Heart left ventricle (tissue), 13 donors: ENCODE results near the gene HOXD9.

Source experiments
- POLR2A ChIP-seq, 2 donors: fragments of 450-650 bp; IDR thresholded peaks; one replicate each; pipeline ENCODE4 v1.6.1; 2017; ENCODE audit warnings: antibody characterized with exemption in 2 of 2, mild to moderate bottlenecking in 2 of 2, moderate library complexity in 2 of 2
- TF ChIP-seq, protein P1 (sequence below), 12 donors: fragments of 200-600 bp; sonication (generic) in 4 of 12; IDR thresholded peaks; one replicate each; pipeline versions ENCODE4 v1.5.0 to v1.8.0; 2018 to 2022; ENCODE audit warnings: antibody characterized with exemption in 12 of 12, mild to moderate bottlenecking in 5 of 12
- donor health status: ischemic (EF 13 %, LVEDD 7.1; RV severe dilation, severe dysfunction).
- donor health status: DM: no; HTN: yes; CAD: no.
- donor health status: DM: no; HTN: no; CAD: no.
- donor health status: ischemic (EF 25% LVEDD 6.9; RV normal size, moderate dysfunction).
- donor health status: ischemic (EF 25% LVEDD 5.7; RV mildly dilated, moderate dysfunction).
- donor health status: ischemic (EF 35%, LVEDD 5.7; RV mildly dilated, moderate dysfunction).
- donor health status: nonischemic (EF 11% LVEDD 7.7; RV severe dilation, severe dysfunction).
- donor health status: DM: yes; HTN: yes; CAD: no.
- donor health status: PGD.
- donor health status: ischemic (EF 29% LVEDD 5.4; RV normal size, mild dysfunction).
- donor health status: nonischemic (EF 23%, LVEDD 6.1; RV moderate dilation, normal function).

DNA sequence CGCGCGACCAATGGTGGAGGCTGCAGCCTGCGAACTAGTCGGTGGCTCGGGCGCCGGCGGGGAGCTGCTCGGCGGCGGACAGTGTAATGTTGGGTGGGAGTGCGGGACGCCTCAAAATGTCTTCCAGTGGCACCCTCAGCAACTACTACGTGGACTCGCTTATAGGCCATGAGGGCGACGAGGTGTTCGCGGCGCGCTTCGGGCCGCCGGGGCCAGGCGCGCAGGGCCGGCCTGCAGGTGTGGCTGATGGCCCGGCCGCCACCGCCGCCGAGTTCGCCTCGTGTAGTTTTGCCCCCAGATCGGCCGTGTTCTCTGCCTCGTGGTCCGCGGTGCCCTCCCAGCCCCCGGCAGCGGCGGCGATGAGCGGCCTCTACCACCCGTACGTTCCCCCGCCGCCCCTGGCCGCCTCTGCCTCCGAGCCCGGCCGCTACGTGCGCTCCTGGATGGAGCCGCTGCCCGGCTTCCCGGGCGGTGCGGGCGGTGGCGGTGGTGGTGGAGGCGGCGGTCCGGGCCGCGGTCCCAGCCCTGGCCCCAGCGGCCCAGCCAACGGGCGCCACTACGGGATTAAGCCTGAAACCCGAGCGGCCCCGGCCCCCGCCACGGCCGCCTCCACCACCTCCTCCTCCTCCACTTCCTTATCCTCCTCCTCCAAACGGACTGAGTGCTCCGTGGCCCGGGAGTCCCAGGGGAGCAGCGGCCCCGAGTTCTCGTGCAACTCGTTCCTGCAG is at the start of gene HOXD9:
- TF ChIP-seq, protein P1, sequence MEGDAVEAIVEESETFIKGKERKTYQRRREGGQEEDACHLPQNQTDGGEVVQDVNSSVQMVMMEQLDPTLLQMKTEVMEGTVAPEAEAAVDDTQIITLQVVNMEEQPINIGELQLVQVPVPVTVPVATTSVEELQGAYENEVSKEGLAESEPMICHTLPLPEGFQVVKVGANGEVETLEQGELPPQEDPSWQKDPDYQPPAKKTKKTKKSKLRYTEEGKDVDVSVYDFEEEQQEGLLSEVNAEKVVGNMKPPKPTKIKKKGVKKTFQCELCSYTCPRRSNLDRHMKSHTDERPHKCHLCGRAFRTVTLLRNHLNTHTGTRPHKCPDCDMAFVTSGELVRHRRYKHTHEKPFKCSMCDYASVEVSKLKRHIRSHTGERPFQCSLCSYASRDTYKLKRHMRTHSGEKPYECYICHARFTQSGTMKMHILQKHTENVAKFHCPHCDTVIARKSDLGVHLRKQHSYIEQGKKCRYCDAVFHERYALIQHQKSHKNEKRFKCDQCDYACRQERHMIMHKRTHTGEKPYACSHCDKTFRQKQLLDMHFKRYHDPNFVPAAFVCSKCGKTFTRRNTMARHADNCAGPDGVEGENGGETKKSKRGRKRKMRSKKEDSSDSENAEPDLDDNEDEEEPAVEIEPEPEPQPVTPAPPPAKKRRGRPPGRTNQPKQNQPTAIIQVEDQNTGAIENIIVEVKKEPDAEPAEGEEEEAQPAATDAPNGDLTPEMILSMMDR (IDR thresholded peaks at IDR 0.05) = no peak
- TF ChIP-seq POLR2A (IDR thresholded peaks at IDR 0.05) = no peak
